GM19397 (cell line): ENCODE data around the gene ZNF322.
"Not testable (repeated sequence)": the region's sequence is repeated elsewhere in the genome, so short reads cannot be mapped to it uniquely, and the experiment has no call there.

Experiments used
- ATAC-seq: cut with Tn5 transposase; IDR thresholded peaks from one replicate; pipeline ENCODE4 v1.9.1; 2021; ENCODE audit warnings: mild to moderate bottlenecking, moderate library complexity; ENCODE audit not compliant: unreplicated experiment

ZNF322 gene

GRCh38 chr6:26659042-26659999 is at the start of gene ZNF322:
ZNF322 (minus strand) TSS chr6:26659746; CDS start chr6:26638553, 21,193 bp downstream.
- peak; percentile 99 for ATAC-seq

- not testable (repeated sequence) for ATAC-seq
Observed at GRCh38 chr6:26705780-26706179, 46.2 kb upstream of the ZNF322 start.

- ATAC-seq = not testable (repeated sequence)
Observed at GRCh38 chr6:26705352-26705751, 45.8 kb upstream of the ZNF322 start.

GRCh38 chr6:26701023-26701747 is 41.6 kb upstream of the ZNF322 start:
- not testable (repeated sequence) for ATAC-seq

- ATAC-seq = not testable (repeated sequence)
Observed at GRCh38 chr6:26697496-26697895, 38.0 kb upstream of the ZNF322 start.

GRCh38 chr6:26689324-26689947 is 29.9 kb upstream of the ZNF322 start:
- not testable (repeated sequence) for ATAC-seq

- ATAC-seq = not testable (repeated sequence)
Observed at GRCh38 chr6:26682435-26683042, 23.0 kb upstream of the ZNF322 start.

- ATAC-seq = not testable (repeated sequence)
Observed at GRCh38 chr6:26673287-26673686, 13.7 kb upstream of the ZNF322 start.

- not testable (repeated sequence) for ATAC-seq
Observed at GRCh38 chr6:26670558-26670957, 11.0 kb upstream of the ZNF322 start.

GRCh38 chr6:26670003-26670402 is 10.5 kb upstream of the ZNF322 start:
- ATAC-seq = not testable (repeated sequence)

GRCh38 chr6:26660000-26660361 is 435 bp upstream of the ZNF322 start:
- ATAC-seq = peak; percentile 14

GRCh38 chr6:26657256-26657655 is 2.3 kb downstream of the ZNF322 start:
- ATAC-seq = no peak

- no peak for ATAC-seq
Observed at GRCh38 chr6:26653007-26653406, 6.5 kb downstream of the ZNF322 start.

GRCh38 chr6:26651133-26651781 is 8.3 kb downstream of the ZNF322 start:
- ATAC-seq = no peak

- no peak for ATAC-seq
Observed at GRCh38 chr6:26646074-26646473, 13.5 kb downstream of the ZNF322 start.

GRCh38 chr6:26640806-26641205 is 18.7 kb downstream of the ZNF322 start:
- no peak for ATAC-seq

- ATAC-seq = no peak
Observed at GRCh38 chr6:26629359-26629758, 30.2 kb downstream of the ZNF322 start.

GRCh38 chr6:26627843-26628242 is 31.7 kb downstream of the ZNF322 start:
- no peak for ATAC-seq

- ATAC-seq = no peak
Observed at GRCh38 chr6:26624557-26624956, 35.0 kb downstream of the ZNF322 start.

GRCh38 chr6:26623339-26623859 is 36.1 kb downstream of the ZNF322 start:
- ATAC-seq = no peak
